Smooth muscle cell (in vitro differentiated cells): Measurements from ENCODE around the gene CDHR2. TPM values are rescaled to one million over a fixed set of nuclear protein-coding genes. Genes with fewer than 3 reads are reported as not detected.

Experiments used
- DNase-seq: peaks from one replicate; lab custom pipeline; 2025; ENCODE audit not compliant: unreplicated experiment; lab: John Stamatoyannopoulos, UW
- H2AFZ ChIP-seq: fragments of 200-600 bp; sonication (generic); 2 replicates; pipeline ENCODE4 v1.6.0; 2016; ENCODE audit warnings: antibody characterized with exemption, low read depth, mild to moderate bottlenecking
- H3F3A ChIP-seq: fragments of 200-600 bp; sonication (generic); 2 replicates; pipeline ENCODE4 v1.6.0; 2017; ENCODE audit warnings: antibody characterized with exemption, low read depth
- H3K27ac ChIP-seq: fragments of 200-600 bp; sonication (generic); 2 replicates; pipeline ENCODE4 v1.5.1; 2016; ENCODE audit warnings: low read depth, mild to moderate bottlenecking
- H3K27me3 ChIP-seq: fragments of 200-600 bp; sonication (generic); 2 replicates; pipeline ENCODE4 v1.6.1; 2016; ENCODE audit warnings: low read depth, mild to moderate bottlenecking
- H3K36me3 ChIP-seq: fragments of 200-600 bp; sonication (generic); 2 replicates; pipeline ENCODE4 v1.5.1; 2016; ENCODE audit warnings: low read depth
- H3K4me1 ChIP-seq: fragments of 200-600 bp; sonication (generic); 2 replicates; pipeline ENCODE4 v1.5.1; 2016; ENCODE audit warnings: low read depth
- H3K4me2 ChIP-seq: fragments of 200-600 bp; sonication (generic); 2 replicates; pipeline ENCODE4 v1.6.0; 2016; ENCODE audit warnings: mild to moderate bottlenecking
- H3K4me3 ChIP-seq: fragments of 200-600 bp; sonication (generic); 2 replicates; pipeline ENCODE4 v1.5.1; 2016; ENCODE audit warnings: mild to moderate bottlenecking
- H3K79me2 ChIP-seq: fragments of 200-600 bp; sonication (generic); 2 replicates; pipeline ENCODE4 v1.6.0; 2016; ENCODE audit warnings: low read depth, mild to moderate bottlenecking
- H3K9ac ChIP-seq: fragments of 200-600 bp; sonication (generic); 2 replicates; pipeline ENCODE4 v1.6.0; 2016; ENCODE audit warnings: low read depth
- H3K9me3 ChIP-seq: fragments of 200-600 bp; sonication (generic); replicated peaks from 2 replicates; pipeline ENCODE4 v1.5.1; 2016; ENCODE audit warnings: low read depth
- H4K20me1 ChIP-seq: fragments of 200-600 bp; sonication (generic); 2 replicates; pipeline ENCODE4 v1.6.0; 2016; ENCODE audit warnings: low read depth
- WGBS: methylation state at CpG from one replicate; pipeline ENCODE4 v1.1.7; 2016; ENCODE audit warnings: low lambda C conversion rate; 5-methylcytosine and 5-hydroxymethylcytosine counted together
- polyA plus RNA-seq: library from polyadenylated mRNA; unstranded; fragments of >200 nt; fragmentation: Nextera tagmentation; extraction: Ambion mirVana; gene quantifications from 2 replicates; pipeline ENCODE4 v1.2.1, GENCODE V29; 2016
- total RNA-seq: library from RNA; depleted of rRNA; stranded (reverse); fragments of >200 nt; gene quantifications from 2 replicates; pipeline ENCODE4 v1.2.3, GENCODE V29; 2014
- TF ChIP-seq, protein P1 (sequence below): fragments of 200-600 bp; sonication (generic); IDR thresholded peaks from 2 replicates; pipeline ENCODE4 v1.5.1; 2017; ENCODE audit warnings: borderline replicate concordance, mild to moderate bottlenecking, antibody characterized with exemption; ENCODE audit not compliant: insufficient read depth, poor library complexity, severe bottlenecking

CDHR2 gene
- total and polyA plus RNA-seq, 2 experiments from 2014 or later, result 0.13 TPM; not detected in 1

DNA sequence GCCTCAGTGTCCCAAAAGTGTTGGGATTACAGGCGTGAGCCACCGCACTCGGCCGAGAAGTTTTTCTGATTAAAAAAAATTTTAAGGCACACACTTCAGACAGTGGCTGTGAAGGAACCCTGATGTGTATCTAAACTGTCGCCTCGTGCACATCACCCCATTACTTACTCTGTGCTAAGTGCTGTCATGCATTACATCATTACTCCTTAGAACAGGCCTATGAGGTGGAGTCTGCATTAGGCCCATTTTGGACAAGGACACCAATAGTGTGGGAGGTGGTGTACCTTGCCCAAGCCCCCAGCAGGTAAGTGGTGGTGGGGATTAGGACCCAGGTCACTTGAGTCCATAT is 3.8 kb upstream of the CDHR2 start:
- H4K20me1 ChIP-seq, result no peaks in the 10 kb centered on the region
- no peaks in the 10 kb centered on the region for H3K9me3 ChIP-seq
- TF ChIP-seq, protein P1, sequence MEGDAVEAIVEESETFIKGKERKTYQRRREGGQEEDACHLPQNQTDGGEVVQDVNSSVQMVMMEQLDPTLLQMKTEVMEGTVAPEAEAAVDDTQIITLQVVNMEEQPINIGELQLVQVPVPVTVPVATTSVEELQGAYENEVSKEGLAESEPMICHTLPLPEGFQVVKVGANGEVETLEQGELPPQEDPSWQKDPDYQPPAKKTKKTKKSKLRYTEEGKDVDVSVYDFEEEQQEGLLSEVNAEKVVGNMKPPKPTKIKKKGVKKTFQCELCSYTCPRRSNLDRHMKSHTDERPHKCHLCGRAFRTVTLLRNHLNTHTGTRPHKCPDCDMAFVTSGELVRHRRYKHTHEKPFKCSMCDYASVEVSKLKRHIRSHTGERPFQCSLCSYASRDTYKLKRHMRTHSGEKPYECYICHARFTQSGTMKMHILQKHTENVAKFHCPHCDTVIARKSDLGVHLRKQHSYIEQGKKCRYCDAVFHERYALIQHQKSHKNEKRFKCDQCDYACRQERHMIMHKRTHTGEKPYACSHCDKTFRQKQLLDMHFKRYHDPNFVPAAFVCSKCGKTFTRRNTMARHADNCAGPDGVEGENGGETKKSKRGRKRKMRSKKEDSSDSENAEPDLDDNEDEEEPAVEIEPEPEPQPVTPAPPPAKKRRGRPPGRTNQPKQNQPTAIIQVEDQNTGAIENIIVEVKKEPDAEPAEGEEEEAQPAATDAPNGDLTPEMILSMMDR, result no peak
- H3K4me1 ChIP-seq, result peaks cover 18% of the 10 kb centered on the region
- H3K4me3 ChIP-seq, result no peak overlapping the region
- no peak for DNase-seq
- H3K27ac ChIP-seq, result no peak overlapping the region
- 95% methylated on average over 6 of the region's 6 CpGs for WGBS
- H3K79me2 ChIP-seq, result no peaks in the 10 kb centered on the region
- no peak overlapping the region for H3K4me2 ChIP-seq
- H2AFZ ChIP-seq, result no peak overlapping the region
- H3K27me3 ChIP-seq, result no peaks in the 10 kb centered on the region
- no peak overlapping the region for H3K9ac ChIP-seq
- no peaks in the 10 kb centered on the region for H3K36me3 ChIP-seq
- H3F3A ChIP-seq, result peaks cover 4% of the 10 kb centered on the region

DNA sequence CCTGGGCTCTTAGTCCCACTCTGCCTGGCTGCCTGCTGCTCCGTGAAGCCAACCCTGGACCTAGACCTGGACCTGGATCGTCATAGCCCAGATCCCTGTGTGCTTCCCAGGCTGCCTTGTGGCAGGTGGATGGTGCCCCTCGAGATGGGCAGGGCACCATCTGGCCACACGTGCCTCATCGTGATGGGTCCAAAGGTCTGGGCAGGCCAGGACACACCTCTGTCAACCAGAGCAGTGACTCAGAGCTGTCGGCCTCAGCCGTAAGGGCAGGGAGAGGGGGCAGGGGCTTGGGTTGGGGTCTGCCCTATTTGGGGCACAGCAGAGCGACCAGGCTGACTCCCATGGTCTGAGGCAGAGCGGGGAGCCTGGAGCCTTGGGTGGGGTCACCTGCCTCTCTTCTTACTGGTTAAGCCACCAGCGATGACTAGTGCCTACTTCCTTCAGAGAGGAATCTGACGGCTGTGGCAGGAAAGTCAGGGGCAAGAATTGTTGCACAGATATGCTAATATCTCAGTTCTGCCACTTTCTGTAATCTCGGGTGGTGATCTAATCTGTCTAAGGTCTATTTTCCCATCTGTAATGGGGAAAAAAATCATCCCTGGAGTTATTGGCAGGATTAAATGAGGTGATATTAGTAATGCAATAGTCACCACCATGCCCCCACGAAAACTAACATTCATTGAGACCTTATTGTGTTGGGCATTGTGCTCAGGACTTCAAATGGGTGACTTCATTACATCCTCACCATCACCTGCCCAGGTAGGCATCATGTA is 3.2 kb upstream of the CDHR2 start:
- Histone ChIP-seq H3K4me2 (no peak overlapping the region), H3K27ac (no peak overlapping the region), H3F3A (peaks cover 4% of the 10 kb centered on the region), H3K27me3 (no peaks in the 10 kb centered on the region), H3K4me3 (no peak overlapping the region), H3K9ac (no peak overlapping the region), H3K79me2 (no peaks in the 10 kb centered on the region), H3K9me3 (no peaks in the 10 kb centered on the region), H4K20me1 (no peaks in the 10 kb centered on the region), H3K36me3 (no peaks in the 10 kb centered on the region), H3K4me1 (peaks cover 18% of the 10 kb centered on the region), H2AFZ (no peak overlapping the region)
- WGBS, result 77% methylated on average over 13 of the region's 13 CpGs
- TF ChIP-seq, protein P1, result no peak
- DNase-seq, result no peak

DNA sequence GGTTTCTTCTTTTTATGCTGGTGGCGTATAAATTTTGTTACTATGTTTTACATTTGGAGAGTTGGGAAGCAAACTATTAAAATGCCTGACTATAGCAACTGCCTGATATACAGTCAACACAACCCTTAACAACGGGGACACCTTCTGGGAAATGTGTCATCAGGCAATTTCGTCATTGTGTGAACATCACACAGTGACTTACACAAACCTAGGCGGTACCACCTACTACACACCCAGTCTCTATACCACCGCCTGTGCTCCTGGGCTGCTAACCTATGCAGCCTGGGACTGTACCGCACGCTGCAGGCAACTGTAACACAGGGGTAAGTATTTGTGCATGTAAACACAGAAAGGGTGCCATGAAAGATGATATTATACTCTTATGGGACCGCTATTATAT is 1.3 kb upstream of the CDHR2 start:
- Histone ChIP-seq H3K4me2 (no peak overlapping the region), H3K27ac (no peak overlapping the region), H4K20me1 (no peaks in the 10 kb centered on the region), H3K4me1 (peaks cover 8% of the 10 kb centered on the region), H3K79me2 (no peaks in the 10 kb centered on the region), H3K9ac (no peak overlapping the region), H3K4me3 (no peak overlapping the region), H3K36me3 (no peaks in the 10 kb centered on the region), H3F3A (peaks cover 4% of the 10 kb centered on the region), H3K9me3 (no peaks in the 10 kb centered on the region), H2AFZ (no peak overlapping the region), H3K27me3 (no peaks in the 10 kb centered on the region)
- TF ChIP-seq, protein P1, result no peak
- 89% methylated on average over 8 of the region's 8 CpGs for WGBS
- DNase-seq, result no peak

DNA sequence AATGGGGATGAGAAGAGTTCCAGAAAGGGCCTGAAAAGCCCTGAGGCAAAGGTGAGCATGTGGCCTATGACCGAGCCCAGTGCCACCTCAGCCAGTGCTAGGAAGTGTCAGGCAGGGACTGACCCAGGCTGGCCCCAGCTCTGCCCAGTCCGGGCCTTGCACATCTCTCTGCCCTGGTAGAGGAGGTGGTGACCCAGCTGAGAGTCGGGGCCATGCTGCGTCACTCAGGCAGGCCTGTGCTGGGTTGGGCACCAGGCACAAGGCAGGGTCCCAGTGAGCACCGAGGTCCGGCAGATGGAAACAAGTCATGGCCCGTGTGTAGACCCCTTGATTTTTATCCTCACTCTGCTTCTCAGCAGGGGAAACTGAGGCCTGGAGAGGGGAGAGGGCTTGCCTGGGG is 729 bp downstream of the CDHR2 start:
- Histone ChIP-seq H3K4me2 (no peak overlapping the region), H3K4me3 (no peak overlapping the region), H3K79me2 (no peaks in the 10 kb centered on the region), H3K36me3 (no peaks in the 10 kb centered on the region), H3K9ac (no peak overlapping the region), H4K20me1 (no peaks in the 10 kb centered on the region), H3K27me3 (no peaks in the 10 kb centered on the region), H3K4me1 (no peaks in the 10 kb centered on the region), H3F3A (no peaks in the 10 kb centered on the region), H3K9me3 (no peaks in the 10 kb centered on the region), H3K27ac (no peak overlapping the region), H2AFZ (no peak overlapping the region)
- TF ChIP-seq, protein P1, result no peak
- no peak for DNase-seq
- 93% methylated on average over 7 of the region's 7 CpGs for WGBS
